PC-3 (cell line): ENCODE measurements around the gene HLA-DMB.

Source experiments
- CTCF ChIP-seq: fragments of 300-600 bp; sonication (generic); conservative IDR thresholded peaks from 2 replicates; pipeline ENCODE4 v1.5.1; 2017; ENCODE audit warnings: antibody characterized with exemption, low read depth, mild to moderate bottlenecking, low read length
- EZH2 ChIP-seq: fragments of 300-600 bp; sonication (generic); IDR thresholded peaks from one replicate; pipeline ENCODE4 v1.6.1; 2017; ENCODE audit warnings: antibody characterized with exemption, mild to moderate bottlenecking, low read length; ENCODE audit not compliant: unreplicated experiment

- no peak for TF ChIP-seq CTCF
- no peak for TF ChIP-seq EZH2
Measured at GRCh38 chr6:32894085-32895005, 46.5 kb downstream of the HLA-DMB start.
